ENCODE measurements around the gene USP3.

- TF ChIP-seq CTCF (IDR thresholded peaks at IDR 0.05) = no peak
- no peak for TF ChIP-seq POLR2A (IDR thresholded peaks at IDR 0.05)
- TF ChIP-seq POLR2AphosphoS5 (IDR thresholded peaks at IDR 0.05) = no peak
- TF ChIP-seq EP300 (IDR thresholded peaks at IDR 0.05) = no peak
Observed at GRCh38 chr15:63626955-63627354, 122.6 kb downstream of the USP3 start.

All from gastroesophageal sphincter (tissue), 3 donors.